H1 (cell line): ENCODE measurements around the gene DNAJC5G. TPM values are rescaled to one million over a fixed set of nuclear protein-coding genes. Genes with fewer than 3 reads are reported as not detected.

Experiments
- CTCF ChIA-PET: fragments of 300-600 bp; sonication (Branson Sonifier 250); formaldehyde crosslinking; loops from one replicate; lab custom pipeline; 2021; ENCODE audit not compliant: partially characterized antibody; lab: Charles Lee
- POLR2A ChIA-PET: fragments of 300-600 bp; sonication (Branson Sonifier 250); formaldehyde crosslinking; loops from one replicate; lab custom pipeline; 2021; ENCODE audit warnings: inconsistent platforms; ENCODE audit not compliant: partially characterized antibody; lab: Charles Lee
- DNase-seq, 2 experiments: peaks; one replicate each; pipeline versions ENCODE4 v3.0.0 to v3.0.0-alpha.2; 2010 to 2022; ENCODE audit warnings: low spot score in 2 of 2, low read depth in 1 of 2, mixed read lengths in 1 of 2
- FAIRE-seq: peaks from 2 replicates; lab custom pipeline; 2011; peaks lifted over from hg19 to GRCh38; lab: Jason Lieb, UNC
- H2AFZ ChIP-seq: 2 replicates; pipeline ENCODE4 v1.8.1; 2012; ENCODE audit warnings: low read length, inconsistent platforms
- H2AK5ac ChIP-seq: 2 replicates; pipeline ENCODE4 v1.6.1; 2013; ENCODE audit warnings: low read depth, low read length
- H2BK120ac ChIP-seq: replicated peaks from 2 replicates; pipeline ENCODE3; 2013; ENCODE audit warnings: low read depth, low read length, inconsistent platforms
- H2BK12ac ChIP-seq: 2 replicates; pipeline ENCODE4 v1.6.1; 2013; ENCODE audit warnings: low read depth, low read length
- H2BK15ac ChIP-seq: 2 replicates; pipeline ENCODE4 v1.6.1; 2013; ENCODE audit warnings: low read length
- H2BK20ac ChIP-seq: 2 replicates; pipeline ENCODE4 v1.6.1; 2013; ENCODE audit warnings: low read length
- H2BK5ac ChIP-seq: 2 replicates; pipeline ENCODE4 v1.6.1; 2013; ENCODE audit warnings: low read depth, low read length
- H3K14ac ChIP-seq: 2 replicates; pipeline ENCODE4 v1.6.1; 2013; ENCODE audit warnings: inconsistent platforms; ENCODE audit not compliant: insufficient read length
- H3K18ac ChIP-seq: 2 replicates; pipeline ENCODE4 v1.6.1; 2013; ENCODE audit warnings: low read length; ENCODE audit errors: extremely low read depth
- H3K23ac ChIP-seq: 2 replicates; pipeline ENCODE4 v1.6.1; 2013; ENCODE audit warnings: inconsistent platforms; ENCODE audit not compliant: insufficient read length
- H3K23me2 ChIP-seq: 2 replicates; pipeline ENCODE4 v1.6.1; 2013; ENCODE audit warnings: low read depth, low read length
- H3K27ac ChIP-seq: 2 replicates; pipeline ENCODE4 v1.6.1; 2011; ENCODE audit warnings: low read depth, low read length, inconsistent platforms
- H3K27me3 ChIP-seq, 4 experiments: replicated peaks in 1 of 4; 1 replicate in 1 of 4; 2 replicates in 3 of 4; pipeline versions ENCODE4 v1.6.1 to v1.8.1; 2011 to 2013; ENCODE audit warnings: low read length in 3 of 4, mild to moderate bottlenecking in 3 of 4, inconsistent platforms in 2 of 4, mixed read lengths in 2 of 4, moderate library complexity in 1 of 4; ENCODE audit not compliant: control insufficient read depth in 3 of 4, insufficient read depth in 3 of 4; ENCODE audit errors: extremely low read depth in 1 of 4
- H3K36me3 ChIP-seq, 4 experiments: 2 replicates each; pipeline versions ENCODE4 v1.6.1 to v1.8.1; 2011 to 2013; ENCODE audit warnings: mild to moderate bottlenecking in 4 of 4, low read length in 3 of 4, moderate library complexity in 2 of 4, control low read depth in 1 of 4, inconsistent platforms in 1 of 4; ENCODE audit not compliant: insufficient read depth in 4 of 4, control insufficient read depth in 2 of 4
- H3K4ac ChIP-seq: replicated peaks from 2 replicates; pipeline ENCODE3; 2013; ENCODE audit warnings: low read length, low read depth, mixed read lengths, inconsistent platforms; ENCODE audit not compliant: insufficient read length
- H3K4me1 ChIP-seq, 4 experiments: replicated peaks in 1 of 4; 1 replicate in 1 of 4; 2 replicates in 3 of 4; pipeline versions ENCODE4 v1.6.1 to v1.8.1; 2011 to 2013; ENCODE audit warnings: low read length in 3 of 4, inconsistent platforms in 2 of 4, mixed read lengths in 1 of 4; ENCODE audit not compliant: insufficient read depth in 4 of 4, control insufficient read depth in 3 of 4
- H3K4me2 ChIP-seq, 2 experiments: 2 replicates each; pipeline versions ENCODE4 v1.6.1 to v1.8.1; 2011 to 2013; ENCODE audit warnings: low read depth in 2 of 2, low read length in 2 of 2, control low read depth in 1 of 2, inconsistent platforms in 1 of 2, mild to moderate bottlenecking in 1 of 2; ENCODE audit not compliant: insufficient read depth in 1 of 2
- H3K4me3 ChIP-seq, 4 experiments: fragments of 200-600, 300-600 bp in 1 of 4; sonication (generic), shearing (Covaris generic), sonication (Bioruptor Twin) in 1 of 4; 2 replicates each; pipeline versions ENCODE4 v1.5.1 to v1.8.1; 2011 to 2016; ENCODE audit warnings: low read length in 4 of 4, low read depth in 3 of 4, control low read depth in 2 of 4, inconsistent platforms in 2 of 4, mild to moderate bottlenecking in 2 of 4, mixed read lengths in 1 of 4, moderate library complexity in 1 of 4; ENCODE audit not compliant: insufficient read depth in 2 of 4; ENCODE audit errors: extremely low read depth in 1 of 4
- H3K56ac ChIP-seq: replicated peaks from 2 replicates; pipeline ENCODE3; 2013; ENCODE audit warnings: low read depth, mild to moderate bottlenecking, mixed read lengths, low read length, inconsistent platforms; ENCODE audit not compliant: insufficient read length
- H3K79me1 ChIP-seq: 2 replicates; pipeline ENCODE4 v1.6.1; 2013; ENCODE audit warnings: low read depth, low read length, control low read depth
- H3K79me2 ChIP-seq, 2 experiments: 2 replicates each; pipeline versions ENCODE4 v1.6.1 to v1.8.1; 2012 to 2013; ENCODE audit warnings: low read length in 2 of 2, mild to moderate bottlenecking in 2 of 2, inconsistent platforms in 1 of 2; ENCODE audit not compliant: insufficient read depth in 2 of 2, control insufficient read depth in 1 of 2
- H3K9ac ChIP-seq, 4 experiments: replicated peaks in 1 of 4; 1 replicate in 1 of 4; 2 replicates in 3 of 4; pipeline versions ENCODE4 v1.6.1 to v1.8.1; 2011 to 2013; ENCODE audit warnings: low read depth in 3 of 4, low read length in 3 of 4, control low read depth in 2 of 4, mild to moderate bottlenecking in 2 of 4, moderate library complexity in 2 of 4, inconsistent platforms in 1 of 4; ENCODE audit errors: extremely low read depth in 1 of 4
- H3K9me3 ChIP-seq, 2 experiments: 2 replicates each; pipeline versions ENCODE4 v1.6.1 to v1.8.1; 2012 to 2013; ENCODE audit warnings: mild to moderate bottlenecking in 2 of 2, moderate library complexity in 2 of 2, control low read depth in 1 of 2, inconsistent platforms in 1 of 2, low read depth in 1 of 2, low read length in 1 of 2, mixed read lengths in 1 of 2; ENCODE audit not compliant: insufficient read depth in 2 of 2
- H4K20me1 ChIP-seq, 2 experiments: replicated peaks in 1 of 2; 2 replicates each; pipeline versions ENCODE3 to v1.8.1; 2011 to 2013; ENCODE audit warnings: inconsistent platforms in 2 of 2, low read length in 2 of 2, mild to moderate bottlenecking in 1 of 2; ENCODE audit not compliant: insufficient read depth in 2 of 2, control insufficient read depth in 1 of 2
- H4K5ac ChIP-seq: 2 replicates; pipeline ENCODE4 v1.6.1; 2013; ENCODE audit warnings: low read length, low read depth, mixed read lengths, inconsistent platforms; ENCODE audit not compliant: insufficient read length
- H4K8ac ChIP-seq: 2 replicates; pipeline ENCODE4 v1.8.0; 2013; ENCODE audit warnings: mild to moderate bottlenecking, moderate library complexity, low read length, inconsistent platforms; ENCODE audit not compliant: insufficient read depth; ENCODE audit errors: extremely low read depth
- H4K91ac ChIP-seq: replicated peaks from 2 replicates; pipeline ENCODE3; 2013; ENCODE audit warnings: low read length, mixed read lengths, inconsistent platforms; ENCODE audit not compliant: insufficient read length
- EP300 ChIP-seq, 2 experiments: IDR thresholded peaks; 1 replicate in 1 of 2; 2 replicates in 1 of 2; pipeline ENCODE4 v1.6.1; 2011 to 2012; ENCODE audit warnings: low read depth in 2 of 2, low read length in 2 of 2, mild to moderate bottlenecking in 2 of 2, borderline replicate concordance in 1 of 2, inconsistent platforms in 1 of 2, moderate library complexity in 1 of 2
- HDAC2 ChIP-seq, 2 experiments: fragments of 300-600 bp in 1 of 2; sonication (generic) in 1 of 2; IDR thresholded peaks; 2 replicates each; pipeline ENCODE4 v1.6.1; 2011 to 2012; ENCODE audit warnings: low read depth in 2 of 2, low read length in 2 of 2, mild to moderate bottlenecking in 2 of 2, moderate library complexity in 2 of 2, borderline replicate concordance in 1 of 2, inconsistent platforms in 1 of 2
- HDAC6 ChIP-seq: IDR thresholded peaks from one replicate; pipeline ENCODE4 v1.7.1; 2012; ENCODE audit warnings: low read depth, mild to moderate bottlenecking, inconsistent platforms, low read length, moderate library complexity
- JUN ChIP-seq: IDR thresholded peaks from 2 replicates; pipeline ENCODE4 v1.6.1; 2011; ENCODE audit warnings: low read depth, mild to moderate bottlenecking, improper control_type of control experiment, low read length
- NRF1 ChIP-seq: IDR thresholded peaks from 2 replicates; pipeline ENCODE4 v1.6.1; 2011; ENCODE audit warnings: mild to moderate bottlenecking, low read depth, low read length, improper control_type of control experiment
- SUZ12 ChIP-seq: fragments of 200-600 bp; sonication (generic); IDR thresholded peaks from 2 replicates; pipeline ENCODE4 v1.6.1; 2012; ENCODE audit warnings: mild to moderate bottlenecking, inconsistent platforms, low read length, moderate library complexity, mixed read lengths
- WGBS, 2 experiments: shearing (Covaris generic) in 1 of 2; methylation state at CpG; one replicate each; pipeline versions ENCODE4 v1.1.6 to v1.1.7; 2013 to 2015; ENCODE audit warnings: low lambda C conversion rate in 2 of 2, mixed read lengths in 2 of 2, inconsistent platforms in 1 of 2, low coverage in 1 of 2, missing lambda C conversion rate in 1 of 2; ENCODE audit not compliant: insufficient replicate concordance in 2 of 2, insufficient coverage in 1 of 2, insufficient read length in 1 of 2; ENCODE audit errors: extremely low coverage in 1 of 2, missing lambda C conversion rate in 1 of 2; 5-methylcytosine and 5-hydroxymethylcytosine counted together
- polyA plus RNA-seq, 7 experiments: library from polyadenylated mRNA; depleted of rRNA in 3 of 7; stranded (reverse) in 5 of 7; unstranded in 2 of 7; fragments of >200 nt in 5 of 7; fragments of 200-250 nt in 2 of 7; gene quantifications; 1 replicate in 5 of 7; 2 replicates in 1 of 7; 4 replicates in 1 of 7; pipeline versions ENCODE4 v1.2.1 to v1.2.3, GENCODE V29; 2011 to 2013; ENCODE audit warnings: missing spikeins in 2 of 7, mixed read lengths in 2 of 7
- total RNA-seq: library from RNA; stranded (reverse); fragmentation: NEBNext Ultra II Directional; extraction: Animal tissue kit (Norgen Biotek cat#: 25700); gene quantifications from 2 replicates; pipeline ENCODE4 v1.2.1, GENCODE V29; 2021

Gene DNAJC5G
- total and polyA plus RNA-seq, 2 of the 8 experiments (the other 6 are each of a cell fraction or from before 2014, with no cell fraction given): 0.83 to 1.4 TPM

- peaks cover 4 to 18% (median 13%) of the 10 kb centered on the region in 4 experiments for H3K4me1 ChIP-seq
- H2AK5ac ChIP-seq: no peak overlapping the region
- H3K23me2 ChIP-seq: peaks cover 3% of the 10 kb centered on the region
- H3K18ac ChIP-seq: no peak overlapping the region
- FAIRE-seq: no peak
- no peak overlapping the region for H3K23ac ChIP-seq
- no peak overlapping the region for H2BK120ac ChIP-seq
- no peaks in the 10 kb centered on the region for H3K79me1 ChIP-seq
- H2BK5ac ChIP-seq: no peak overlapping the region
- CTCF ChIA-PET: interaction anchor here (0.6 to 20.2 kb wide), 8 partner anchors 9 to 204 kb away, joined by 3 to 413 read pairs (median 4); partner anchors contain the start of gene SLC30A3
- H2BK12ac ChIP-seq: no peak overlapping the region
- H3K27me3 ChIP-seq: peaks cover 0 to 4% (median 0%) of the 10 kb centered on the region in 4 experiments; a peak in 1 of 7 replicates
- H4K5ac ChIP-seq: no peak overlapping the region
- POLR2A ChIA-PET: interaction anchor here (1.5 to 11.9 kb wide), 3 partner anchors 12 to 37 kb away, joined by 4 to 149 read pairs (median 5); partner anchors contain the start of gene UCN
- H4K20me1 ChIP-seq: no peaks in the 10 kb centered on the region
- no peak overlapping the region for H3K4me2 ChIP-seq
- no peak overlapping the region for H3K4ac ChIP-seq
- no peaks in the 10 kb centered on the region for H3K79me2 ChIP-seq
- no peak overlapping the region for H2BK20ac ChIP-seq
- no peak overlapping the region for H4K91ac ChIP-seq
- no peak overlapping the region for H3K27ac ChIP-seq
- no peak overlapping the region for H3K4me3 ChIP-seq
- H3K9me3 ChIP-seq: no peaks in the 10 kb centered on the region
- 95% methylated on average over 1 of the region's 1 CpG; no CpG with 5 or more reads in 1 of the 2 experiments for WGBS, 2 experiments
- no peak for DNase-seq
- H2BK15ac ChIP-seq: 0 out of 2 replicates have a peak overlapping the region, but pooled peaks have one; percentile 32
- no peak overlapping the region for H3K9ac ChIP-seq
- no peak overlapping the region for H2AFZ ChIP-seq
- no peak overlapping the region for H4K8ac ChIP-seq
- no peaks in the 10 kb centered on the region for H3K36me3 ChIP-seq
- no peak overlapping the region for H3K14ac ChIP-seq
- TF ChIP-seq HDAC2 (IDR thresholded peaks at IDR 0.05; ENCODE audit: borderline replicate concordance in 1 of 2, low read depth in 2 of 2, low read length in 2 of 2) (no peak), NRF1 (no peak), HDAC6 (no peak), SUZ12 (no peak), JUN (no peak), EP300 (IDR thresholded peaks at IDR 0.05; ENCODE audit: borderline replicate concordance in 1 of 2, low read depth in 2 of 2, low read length in 2 of 2) (no peak)
- no peak overlapping the region for H3K56ac ChIP-seq
Observed at GRCh38 chr2:27284996-27285395, 9.8 kb downstream of the DNAJC5G start.
